ENCODE data around the gene GRM7. TPM values are rescaled to one million over a fixed set of nuclear protein-coding genes. Genes with fewer than 3 reads are reported as not detected.

The GRM7 gene
- total and polyA plus RNA-seq, 2 donors (not counting 1 experiment from before 2014, with no cell fraction given): not detected

GRCh38 chr3:7038394-7038793 lies 177.5 kb downstream of the GRM7 start:
- DNase-seq (no peak), ATAC-seq (ENCODE audit: low read depth) (no peak)
- TF ChIP-seq EZH2 (IDR thresholded peaks at IDR 0.05; ENCODE audit: borderline replicate concordance, insufficient read depth, low read depth, low read length, poor library complexity, severe bottlenecking) (no peak), CTCF (IDR thresholded peaks at IDR 0.05) (no peak)
- ChIA-PET CTCF (no interaction called here), POLR2A (no interaction called here)
- Mint-ChIP-seq H3K27me3 (no peaks in the 10 kb centered on the region), H3K27ac (no peak overlapping the region), H3K9me3 (ENCODE audit: insufficient read depth) (no peaks in the 10 kb centered on the region), H3K4me1 (no peaks in the 10 kb centered on the region), H3K4me3 (no peak overlapping the region)
- 91% methylated on average over 4 of the region's 4 CpGs for WGBS (ENCODE audit: insufficient coverage)
- Histone ChIP-seq H3K4me1 (ENCODE audit: control insufficient read depth in 2 of 2, insufficient read depth in 2 of 2, low read length in 2 of 2) (no peaks in the 10 kb centered on the region), H3K9me3 (ENCODE audit: control extremely low read depth in 1 of 3, control insufficient read depth in 2 of 3, insufficient read depth in 1 of 3, low read length in 2 of 3) (peaks cover 0 to 3% (median 0%) of the 10 kb centered on the region in 3 donors), H2AFZ (ENCODE audit: insufficient read depth, low read depth, low read length, poor library complexity, severe bottlenecking) (no peak overlapping the region), H3K4me3 (ENCODE audit: control extremely low read depth in 1 of 5, extremely low read depth in 1 of 5, insufficient read depth in 1 of 5, low read depth in 2 of 5, low read length in 4 of 5) (no peak overlapping the region), H3K36me3 (replicated peaks in 1 of 2; ENCODE audit: control extremely low read depth in 1 of 2, control insufficient read depth in 1 of 2, extremely low read depth in 1 of 2, insufficient read depth in 2 of 2, low read length in 1 of 2) (no peaks in the 10 kb centered on the region), H3K79me2 (ENCODE audit: control insufficient read depth, insufficient read depth, low read length) (no peaks in the 10 kb centered on the region), H4K20me1 (ENCODE audit: control insufficient read depth, insufficient read depth, low read length, poor library complexity, severe bottlenecking) (no peaks in the 10 kb centered on the region), H3K27me3 (replicated peaks in 1 of 4; ENCODE audit: control extremely low read depth in 1 of 4, control insufficient read depth in 3 of 4, insufficient read depth in 4 of 4, low read length in 3 of 4) (no peaks in the 10 kb centered on the region), H3K4me2 (replicated peaks; ENCODE audit: low read depth, low read length, poor library complexity, severe bottlenecking) (no peak overlapping the region), H3K9ac (ENCODE audit: low read length) (no peak overlapping the region), H3K27ac (ENCODE audit: low read length in 2 of 2) (no peak overlapping the region)
- intact Hi-C loops (cut with micrococcal nuclease): no loop called here

GRCh38 chr3:7062714-7063113 lies 201.8 kb downstream of the GRM7 start:
- intact Hi-C loops (cut with micrococcal nuclease): no loop called here
- Mint-ChIP-seq H3K27me3 (no peaks in the 10 kb centered on the region), H3K4me3 (no peak overlapping the region), H3K9me3 (ENCODE audit: insufficient read depth) (no peaks in the 10 kb centered on the region), H3K4me1 (no peaks in the 10 kb centered on the region), H3K27ac (no peak overlapping the region)
- Histone ChIP-seq H3K4me3 (ENCODE audit: control extremely low read depth in 1 of 5, extremely low read depth in 1 of 5, insufficient read depth in 1 of 5, low read depth in 2 of 5, low read length in 4 of 5) (no peak overlapping the region), H3K9me3 (ENCODE audit: control extremely low read depth in 1 of 3, control insufficient read depth in 2 of 3, insufficient read depth in 1 of 3, low read length in 2 of 3) (peaks cover 0 to 2% (median 0%) of the 10 kb centered on the region in 3 donors), H3K9ac (ENCODE audit: low read length) (no peak overlapping the region), H3K4me2 (replicated peaks; ENCODE audit: low read depth, low read length, poor library complexity, severe bottlenecking) (no peak overlapping the region), H4K20me1 (ENCODE audit: control insufficient read depth, insufficient read depth, low read length, poor library complexity, severe bottlenecking) (no peaks in the 10 kb centered on the region), H3K79me2 (ENCODE audit: control insufficient read depth, insufficient read depth, low read length) (no peaks in the 10 kb centered on the region), H2AFZ (ENCODE audit: insufficient read depth, low read depth, low read length, poor library complexity, severe bottlenecking) (no peak overlapping the region), H3K27ac (ENCODE audit: low read length in 2 of 2) (no peak overlapping the region), H3K4me1 (ENCODE audit: control insufficient read depth in 2 of 2, insufficient read depth in 2 of 2, low read length in 2 of 2) (no peaks in the 10 kb centered on the region), H3K27me3 (replicated peaks in 1 of 4; ENCODE audit: control extremely low read depth in 1 of 4, control insufficient read depth in 3 of 4, insufficient read depth in 4 of 4, low read length in 3 of 4) (no peaks in the 10 kb centered on the region), H3K36me3 (replicated peaks in 1 of 2; ENCODE audit: control extremely low read depth in 1 of 2, control insufficient read depth in 1 of 2, extremely low read depth in 1 of 2, insufficient read depth in 2 of 2, low read length in 1 of 2) (no peaks in the 10 kb centered on the region)
- no CpG with 5 or more reads among the region's 1 CpG for WGBS (ENCODE audit: insufficient coverage)
- CTCF ChIA-PET: no interaction called here
- POLR2A ChIA-PET: no interaction called here
- TF ChIP-seq EZH2 (IDR thresholded peaks at IDR 0.05; ENCODE audit: borderline replicate concordance, insufficient read depth, low read depth, low read length, poor library complexity, severe bottlenecking): no peak
- TF ChIP-seq CTCF (IDR thresholded peaks at IDR 0.05): no peak
- DNase-seq (no peak), ATAC-seq (ENCODE audit: low read depth) (no peak)
